Stromal cell of bone marrow (primary cell): ENCODE measurements around the gene PXK.

Source experiments
- DNase-seq: peaks from one replicate; pipeline ENCODE4 v3.0.0-alpha.2; 2012; ENCODE audit warnings: low read depth

PXK gene

DNA sequence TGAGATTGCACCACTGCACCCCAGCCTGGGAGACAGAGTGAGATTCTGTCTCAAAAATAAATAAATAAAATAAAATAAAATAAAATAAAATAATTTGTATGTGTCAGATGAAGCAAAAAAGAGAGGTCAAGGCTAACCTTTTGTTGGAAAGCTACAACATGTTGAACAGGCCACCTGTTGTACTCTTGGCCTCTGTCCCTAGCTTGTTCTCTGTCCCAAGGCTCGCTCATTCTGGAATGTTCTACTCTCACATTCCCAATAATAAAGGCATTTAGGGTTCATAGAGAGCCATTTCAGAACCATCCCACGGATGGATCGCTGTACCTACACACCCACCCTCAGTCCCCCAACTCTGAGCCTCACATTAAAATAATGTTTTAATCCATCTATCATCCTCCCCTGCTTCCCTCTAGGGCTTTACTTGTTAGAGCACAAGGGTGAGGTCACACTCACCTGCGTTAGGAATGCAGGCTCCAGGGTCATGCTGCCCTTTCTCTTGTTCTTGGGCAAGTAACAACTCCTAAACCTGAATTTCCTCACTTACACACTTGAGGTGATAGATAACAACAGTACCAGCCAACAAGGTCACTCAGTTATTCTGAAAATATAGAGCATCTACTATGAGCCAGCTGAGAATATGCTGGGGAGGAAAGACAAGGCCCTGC, 134.3 kb downstream of the PXK start:
- no peak for DNase-seq

DNA sequence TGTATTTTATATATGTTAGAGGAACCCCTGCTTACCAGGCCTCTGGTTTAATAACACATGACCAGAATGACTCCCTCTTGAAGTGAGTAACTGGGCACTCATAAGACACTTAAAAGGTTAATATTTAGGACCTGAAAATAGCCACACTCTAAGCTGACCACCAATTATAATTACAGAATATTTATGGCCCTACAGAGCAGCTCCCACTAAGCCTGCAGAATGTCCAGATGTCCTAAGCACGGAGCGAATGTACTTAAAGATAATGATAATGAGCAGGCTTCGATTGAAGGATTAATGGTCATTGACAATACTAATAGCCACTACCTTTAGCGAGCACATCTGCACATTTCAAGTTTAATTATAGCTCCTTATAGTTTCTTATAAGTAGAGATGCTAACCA, 136.4 kb downstream of the PXK start:
- no peak for DNase-seq

DNA sequence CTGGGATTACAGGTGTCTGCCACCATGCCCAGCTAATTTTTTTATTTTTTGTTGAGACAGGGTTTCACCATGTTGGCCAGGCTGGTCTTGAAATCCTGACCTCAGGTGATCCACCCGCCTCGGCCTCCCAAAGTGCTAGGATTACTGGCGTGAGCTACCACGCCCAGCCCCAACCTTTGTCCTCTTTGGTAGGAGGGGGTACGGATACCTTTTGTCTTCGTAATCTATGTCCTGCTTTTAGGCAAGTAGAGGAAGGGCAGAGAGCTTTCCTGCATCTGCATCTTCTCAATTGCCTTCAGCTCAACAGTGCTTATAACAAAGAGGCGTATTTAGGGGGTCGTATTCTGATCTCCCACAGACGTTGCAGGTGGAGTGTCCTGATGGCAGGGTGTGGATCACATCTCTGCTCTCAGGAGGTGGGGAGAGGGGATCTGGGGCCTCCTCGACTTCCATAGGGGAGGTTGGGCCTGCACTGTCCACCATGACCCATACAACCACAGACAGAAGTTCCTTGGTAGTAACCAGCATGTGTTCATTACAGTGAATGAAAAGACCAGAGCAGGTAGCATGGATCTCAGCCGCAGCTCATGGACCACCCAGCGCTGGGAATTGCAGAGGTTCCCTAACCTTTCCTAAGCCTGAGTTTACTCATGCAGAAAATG, 137.8 kb downstream of the PXK start:
- no peak for DNase-seq

DNA sequence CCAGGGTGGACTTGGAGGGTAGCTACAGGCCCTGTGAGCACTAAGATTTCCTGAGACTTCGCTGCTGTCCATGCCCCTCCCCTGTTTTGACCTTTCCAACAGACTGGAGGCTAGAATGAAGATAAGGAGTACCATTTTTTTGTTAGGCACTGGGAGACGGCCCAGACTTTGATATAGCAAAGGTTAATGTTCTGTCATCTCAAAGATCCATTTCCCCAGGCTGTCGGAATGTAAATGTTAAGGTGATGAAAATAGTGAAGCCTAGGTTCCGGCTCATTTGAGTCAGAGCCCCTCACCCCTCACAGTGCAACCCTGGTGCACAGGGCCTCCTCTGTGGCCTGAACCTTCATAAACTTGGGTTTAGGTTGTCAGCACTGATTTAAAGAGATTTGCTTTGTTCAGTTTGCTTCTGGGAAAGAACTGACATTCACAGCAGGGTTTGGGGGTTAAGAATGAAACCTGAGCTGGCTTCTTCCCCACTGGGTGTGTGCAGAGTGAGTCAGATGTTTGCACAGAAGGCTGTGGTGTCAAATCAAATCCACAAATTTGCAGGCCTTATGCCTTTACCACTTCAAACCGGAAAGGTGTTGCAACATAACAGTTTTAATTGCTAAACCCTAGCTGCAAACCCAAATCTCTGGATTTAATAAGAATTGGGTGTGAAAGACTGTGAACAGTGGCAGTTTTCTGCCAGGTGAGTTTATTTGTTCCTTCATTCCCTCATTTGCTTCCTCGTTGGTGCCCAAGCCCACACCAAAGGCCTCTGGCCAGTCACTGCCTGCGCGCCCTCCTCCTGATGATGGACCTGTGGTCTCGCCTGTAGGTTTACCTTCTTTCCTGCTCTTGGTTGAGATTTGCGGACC, 138.6 kb downstream of the PXK start:
- DNase-seq, result peak; percentile 71

DNA sequence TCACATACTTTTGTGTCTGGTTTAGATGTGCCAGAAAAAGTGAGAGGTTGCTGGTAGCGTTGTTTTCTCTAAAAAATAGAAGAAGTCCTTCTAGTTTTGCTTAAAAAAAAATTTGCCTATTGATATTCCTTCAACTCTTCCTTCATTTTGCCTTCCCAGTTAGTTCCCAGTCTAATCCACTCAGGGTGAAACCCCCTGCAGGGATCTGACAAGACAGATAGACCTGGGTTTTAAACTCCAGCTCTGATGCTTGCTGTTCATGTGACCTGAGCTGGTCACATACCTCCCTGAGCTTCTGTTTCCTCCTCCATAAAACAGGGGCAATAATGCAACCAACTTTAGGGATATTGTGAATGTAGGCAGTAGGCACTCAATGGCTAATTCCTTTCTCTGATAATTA, 140.6 kb downstream of the PXK start:
- no peak for DNase-seq

DNA sequence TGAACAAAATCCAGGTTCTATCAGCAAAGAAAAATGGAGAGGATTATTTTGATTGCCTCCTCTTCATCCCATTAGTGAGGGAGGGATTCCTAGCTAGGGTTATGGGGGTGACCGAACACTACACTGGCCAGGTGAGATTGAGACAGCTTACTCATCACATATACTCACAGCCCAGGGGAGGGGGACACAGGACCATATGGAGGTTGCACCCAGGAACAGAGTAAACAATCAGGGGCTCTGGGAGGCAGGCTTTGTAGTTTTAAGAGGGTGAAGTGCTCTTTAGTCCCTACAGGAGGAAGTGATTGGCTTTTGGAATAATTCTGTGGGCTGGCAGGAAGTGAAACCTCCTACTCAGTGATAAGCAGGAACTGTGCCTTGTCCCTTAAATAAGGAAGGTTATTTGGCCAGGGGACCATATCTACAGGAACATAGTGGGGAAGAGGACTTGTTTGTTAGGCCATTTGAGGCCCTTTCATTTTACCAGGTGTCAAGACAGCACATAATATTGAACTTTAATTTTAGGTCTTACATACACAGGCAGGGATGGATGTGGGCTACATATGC, 141.7 kb downstream of the PXK start:
- no peak for DNase-seq

DNA sequence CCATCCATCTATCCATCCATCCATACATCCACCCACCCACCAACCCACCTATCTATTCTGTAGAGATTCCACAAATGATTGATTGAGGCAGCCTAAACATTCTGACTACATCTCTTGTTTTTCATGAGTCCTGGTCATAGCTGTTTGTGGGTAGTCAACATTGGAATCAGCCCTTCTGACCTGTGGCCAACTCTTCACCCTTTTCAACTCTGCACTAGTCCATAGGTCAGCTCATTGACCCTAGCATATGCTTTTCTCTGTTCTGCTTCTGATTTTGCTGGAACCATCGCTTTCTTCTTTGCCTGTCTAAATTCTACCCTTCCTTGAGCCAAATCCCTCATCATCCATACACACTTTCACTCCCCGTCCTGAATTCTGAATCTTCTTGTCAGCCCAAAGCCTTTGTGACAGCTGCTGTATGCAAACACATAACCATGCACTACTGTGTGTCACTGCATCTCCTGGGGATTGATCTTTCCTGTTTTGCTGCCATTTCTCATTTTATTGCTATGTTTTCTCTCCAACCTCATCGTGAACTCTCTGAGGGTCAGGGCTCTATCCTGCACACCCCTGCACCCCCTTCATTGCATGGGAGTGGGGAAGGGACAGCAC, 142.4 kb downstream of the PXK start:
- no peak for DNase-seq
